Naive B cell (primary cell): ENCODE data around the gene NUDC. TPM values are rescaled to one million over a fixed set of nuclear protein-coding genes. Genes with fewer than 3 reads are reported as not detected.
"Not testable (repeated sequence)": the region's sequence is repeated elsewhere in the genome, so short reads cannot be mapped to it uniquely, and the experiment has no call there.

Experiments
- ATAC-seq, 2 donors: fragments of 150-1000 bp; cut with Tn5 transposase; 2 replicates each; pipeline ENCODE4 v1.10.0; 2021; ENCODE audit warnings: low read depth in 2 of 2, mild to moderate bottlenecking in 2 of 2, moderate library complexity in 2 of 2
- DNase-seq: peaks from one replicate; pipeline ENCODE4 v3.0.0; 2022
- H3K27ac Mint-ChIP-seq, 6 donors: one replicate each; pipeline ENCODE4 v1.8.0; 2020 to 2022; ENCODE audit warnings: mild to moderate bottlenecking in 6 of 6, mixed read lengths in 6 of 6, moderate library complexity in 5 of 6, inconsistent platforms in 2 of 6
- H3K27me3 Mint-ChIP-seq, 3 donors: one replicate each; pipeline ENCODE4 v1.8.0; 2021 to 2022; ENCODE audit warnings: mixed read lengths in 3 of 3, mild to moderate bottlenecking in 1 of 3
- H3K36me3 Mint-ChIP-seq, 2 donors: one replicate each; pipeline ENCODE4 v1.8.0; 2020 to 2022; ENCODE audit warnings: mixed read lengths in 2 of 2, inconsistent platforms in 1 of 2, mild to moderate bottlenecking in 1 of 2
- H3K4me1 Mint-ChIP-seq, 3 donors: one replicate each; pipeline ENCODE4 v1.8.0; 2020 to 2022; ENCODE audit warnings: mixed read lengths in 3 of 3, inconsistent platforms in 1 of 3, mild to moderate bottlenecking in 1 of 3, moderate library complexity in 1 of 3
- H3K4me3 Mint-ChIP-seq, 8 donors: one replicate each; pipeline ENCODE4 v1.8.0; 2020 to 2022; ENCODE audit warnings: mild to moderate bottlenecking in 8 of 8, mixed read lengths in 8 of 8, moderate library complexity in 8 of 8, inconsistent platforms in 2 of 8
- H3K9me3 Mint-ChIP-seq, 7 donors: one replicate each; pipeline ENCODE4 v1.8.0; 2020 to 2022; ENCODE audit warnings: mixed read lengths in 7 of 7, mild to moderate bottlenecking in 5 of 7, inconsistent platforms in 2 of 7, moderate library complexity in 1 of 7
- polyA plus RNA-seq, 6 donors: library from polyadenylated mRNA; unstranded; fragments of 300-500 nt; fragmentation: Illumina TruSeq; gene quantifications; one replicate each; pipeline ENCODE4 v1.2.3, GENCODE V29; 2021; ENCODE audit warnings: low read depth in 6 of 6

The NUDC gene
- polyA plus RNA-seq, 6 donors from 2014 or later: 73.5 to 110 (median 86.7) TPM

GRCh38 chr1:26965213-26965612, 43.7 kb downstream of the NUDC start:
- DNase-seq (no peak), ATAC-seq (no peak)
- Mint-ChIP-seq H3K36me3 (no peaks in the 10 kb centered on the region), H3K4me1 (peaks cover 5 to 10% (median 7%) of the 10 kb centered on the region in 3 donors), H3K27ac (no peak overlapping the region), H3K9me3 (no peaks in the 10 kb centered on the region), H3K27me3 (peaks cover 29 to 44% (median 41%) of the 10 kb centered on the region in 3 donors), H3K4me3 (no peak overlapping the region)

GRCh38 chr1:26965628-26966027, 44.1 kb downstream of the NUDC start:
- no peaks in the 10 kb centered on the region for H3K36me3 Mint-ChIP-seq
- no peak for ATAC-seq
- no peaks in the 10 kb centered on the region for H3K9me3 Mint-ChIP-seq
- DNase-seq: no peak
- no peak overlapping the region for H3K4me3 Mint-ChIP-seq
- H3K4me1 Mint-ChIP-seq: peaks cover 2 to 6% (median 3%) of the 10 kb centered on the region in 3 donors
- H3K27ac Mint-ChIP-seq: no peak overlapping the region
- peaks cover 29 to 48% (median 42%) of the 10 kb centered on the region in 3 donors for H3K27me3 Mint-ChIP-seq

- Mint-ChIP-seq H3K9me3 (no peaks in the 10 kb centered on the region), H3K27ac (no peak overlapping the region), H3K4me1 (peaks cover 0 to 4% (median 0%) of the 10 kb centered on the region in 3 donors), H3K4me3 (no peak overlapping the region), H3K27me3 (peaks cover 15 to 44% (median 36%) of the 10 kb centered on the region in 3 donors), H3K36me3 (no peaks in the 10 kb centered on the region)
- DNase-seq (no peak), ATAC-seq (no peak)
Observed at GRCh38 chr1:26970810-26971209, 49.3 kb downstream of the NUDC start.

GRCh38 chr1:26971590-26971989, 50.0 kb downstream of the NUDC start:
- no peaks in the 10 kb centered on the region for H3K36me3 Mint-ChIP-seq
- DNase-seq (no peak), ATAC-seq (no peak)
- peaks cover 13 to 40% (median 28%) of the 10 kb centered on the region in 3 donors for H3K27me3 Mint-ChIP-seq
- H3K4me3 Mint-ChIP-seq: no peak overlapping the region
- H3K4me1 Mint-ChIP-seq: peaks cover 0 to 2% (median 0%) of the 10 kb centered on the region in 3 donors
- H3K9me3 Mint-ChIP-seq: no peaks in the 10 kb centered on the region
- H3K27ac Mint-ChIP-seq: no peak overlapping the region

GRCh38 chr1:26972390-26972789, 50.8 kb downstream of the NUDC start:
- DNase-seq: no peak
- Mint-ChIP-seq H3K4me3 (no peak overlapping the region), H3K9me3 (no peaks in the 10 kb centered on the region), H3K4me1 (no peaks in the 10 kb centered on the region), H3K36me3 (no peaks in the 10 kb centered on the region), H3K27ac (no peak overlapping the region), H3K27me3 (peaks cover 8 to 36% (median 24%) of the 10 kb centered on the region in 3 donors)
- ATAC-seq: no peak

GRCh38 chr1:26972821-26973220, 51.3 kb downstream of the NUDC start:
- H3K4me3 Mint-ChIP-seq: no peak overlapping the region
- no peak overlapping the region for H3K27ac Mint-ChIP-seq

GRCh38 chr1:26976621-26977510, 55.3 kb downstream of the NUDC start:
- no peaks in the 10 kb centered on the region for H3K4me1 Mint-ChIP-seq
- H3K27ac Mint-ChIP-seq: peak overlapping the region in 1 of 6 donors; percentile 95
- no peak for ATAC-seq

More at GRCh38 chr1:26972821-26973220, 51.3 kb downstream of the NUDC start:
- no peaks in the 10 kb centered on the region for H3K36me3 Mint-ChIP-seq
- ATAC-seq (no peak), DNase-seq (no peak)
- H3K9me3 Mint-ChIP-seq: no peaks in the 10 kb centered on the region
- H3K4me1 Mint-ChIP-seq: no peaks in the 10 kb centered on the region
- peaks cover 8 to 37% (median 24%) of the 10 kb centered on the region in 3 donors for H3K27me3 Mint-ChIP-seq

GRCh38 chr1:26978901-26979300, 57.4 kb downstream of the NUDC start:
- H3K27ac Mint-ChIP-seq: no peak overlapping the region
- peaks cover 4 to 29% (median 17%) of the 10 kb centered on the region in 3 donors for H3K27me3 Mint-ChIP-seq
- no peak overlapping the region for H3K4me3 Mint-ChIP-seq
- peaks cover 0 to 1% (median 0%) of the 10 kb centered on the region in 7 donors for H3K9me3 Mint-ChIP-seq
- no peaks in the 10 kb centered on the region for H3K4me1 Mint-ChIP-seq
- no peaks in the 10 kb centered on the region for H3K36me3 Mint-ChIP-seq
- ATAC-seq (no peak), DNase-seq (no peak)

More at GRCh38 chr1:26976621-26977510, 55.3 kb downstream of the NUDC start:
- no peak for DNase-seq
- Mint-ChIP-seq H3K4me3 (no peak overlapping the region), H3K9me3 (peaks cover 0 to 1% (median 0%) of the 10 kb centered on the region in 7 donors), H3K36me3 (no peaks in the 10 kb centered on the region), H3K27me3 (peaks cover 0 to 36% (median 11%) of the 10 kb centered on the region in 3 donors)

GRCh38 chr1:26981146-26981846, 59.8 kb downstream of the NUDC start:
- Mint-ChIP-seq H3K4me1 (no peaks in the 10 kb centered on the region), H3K27me3 (peaks cover 6 to 26% (median 23%) of the 10 kb centered on the region in 3 donors), H3K27ac (no peak overlapping the region), H3K36me3 (no peaks in the 10 kb centered on the region), H3K4me3 (no peak overlapping the region), H3K9me3 (peaks cover 0 to 1% (median 0%) of the 10 kb centered on the region in 7 donors)
- ATAC-seq (no peak), DNase-seq (no peak)

- Mint-ChIP-seq H3K4me3 (no peak overlapping the region), H3K27ac (no peak overlapping the region), H3K9me3 (peaks cover 0 to 1% (median 0%) of the 10 kb centered on the region in 7 donors), H3K36me3 (no peaks in the 10 kb centered on the region), H3K27me3 (peaks cover 14 to 31% (median 27%) of the 10 kb centered on the region in 3 donors), H3K4me1 (no peaks in the 10 kb centered on the region)
- DNase-seq (no peak), ATAC-seq (no peak)
Observed at GRCh38 chr1:26983863-26984262, 62.3 kb downstream of the NUDC start.

- H3K4me1 Mint-ChIP-seq: no peaks in the 10 kb centered on the region
- H3K27me3 Mint-ChIP-seq: peaks cover 14 to 32% (median 29%) of the 10 kb centered on the region in 3 donors
- no peak overlapping the region for H3K27ac Mint-ChIP-seq
- H3K9me3 Mint-ChIP-seq: peaks cover 0 to 1% (median 0%) of the 10 kb centered on the region in 7 donors
- ATAC-seq: no peak
- no peak for DNase-seq
- no peaks in the 10 kb centered on the region for H3K36me3 Mint-ChIP-seq
- H3K4me3 Mint-ChIP-seq: no peak overlapping the region
Observed at GRCh38 chr1:26984291-26984690, 62.7 kb downstream of the NUDC start.

- H3K4me3 Mint-ChIP-seq: peak overlapping the region in 1 of 8 donors; percentile 34
- H3K27me3 Mint-ChIP-seq: peaks cover 22 to 40% (median 39%) of the 10 kb centered on the region in 3 donors
- H3K9me3 Mint-ChIP-seq: no peaks in the 10 kb centered on the region
- H3K36me3 Mint-ChIP-seq: no peaks in the 10 kb centered on the region
- H3K4me1 Mint-ChIP-seq: peaks cover 5 to 7% (median 5%) of the 10 kb centered on the region in 3 donors
- ATAC-seq (no peak), DNase-seq (no peak)
- no peak overlapping the region for H3K27ac Mint-ChIP-seq
Observed at GRCh38 chr1:26986658-26987057, 65.1 kb downstream of the NUDC start.

- Mint-ChIP-seq H3K4me1 (peaks cover 12 to 17% (median 16%) of the 10 kb centered on the region in 3 donors), H3K27me3 (peaks cover 21 to 45% (median 36%) of the 10 kb centered on the region in 3 donors)
- not testable (repeated sequence) for ATAC-seq, H3K4me3 Mint-ChIP-seq, H3K36me3 Mint-ChIP-seq, H3K9me3 Mint-ChIP-seq, H3K27ac Mint-ChIP-seq, DNase-seq
Observed at GRCh38 chr1:26989403-26990109, 68.0 kb downstream of the NUDC start.
